Left lung (tissue), 10 donors: ENCODE results near the gene GAREM1. TPM values are rescaled to one million over a fixed set of nuclear protein-coding genes. Genes with fewer than 3 reads are reported as not detected.

Experiments
- ATAC-seq: fragments of 200-7000 bp; cut with Tn5 transposase; one replicate; pipeline ENCODE4 v1.9.1; 2020; ENCODE audit warnings: moderate library complexity
- DNase-seq, 4 donors: peaks; one replicate each; pipeline ENCODE4 v3.0.0-alpha.2; 2013 to 2020
- H3K27ac ChIP-seq, 2 donors: fragments of 200-600 bp; sonication (generic) in 1 of 2; one replicate each; pipeline versions ENCODE4 v1.5.0 to v1.8.0; 2020 to 2021
- H3K27me3 ChIP-seq, 2 donors: fragments of 200-600 bp; sonication (generic) in 1 of 2; one replicate each; pipeline versions ENCODE4 v1.5.0 to v1.8.0; 2020 to 2021
- H3K36me3 ChIP-seq, 2 donors: fragments of 200-600 bp; sonication (generic) in 1 of 2; one replicate each; pipeline versions ENCODE4 v1.5.0 to v1.8.0; 2020 to 2021
- H3K4me1 ChIP-seq, 2 donors: fragments of 200-600 bp; one replicate each; pipeline ENCODE4 v1.8.0; 2021
- H3K4me3 ChIP-seq, 2 donors: fragments of 200-600 bp; sonication (generic) in 1 of 2; one replicate each; pipeline versions ENCODE4 v1.5.0 to v1.8.0; 2020 to 2021; ENCODE audit warnings: mild to moderate bottlenecking in 1 of 2
- H3K9me3 ChIP-seq, 2 donors: fragments of 200-600 bp; sonication (generic) in 1 of 2; one replicate each; pipeline versions ENCODE4 v1.5.0 to v1.8.0; 2020 to 2021
- intact Hi-C, 2 donors: fragments of 100-400 bp; cut with DNase I; formaldehyde crosslinking; loops; one replicate each; pipeline versions ENCODE4 v1.11.2 to v1.14.2; 2022
- polyA plus RNA-seq, 6 donors: library from polyadenylated mRNA; unstranded; fragments of 120-200 nt; gene quantifications; one replicate each; pipeline ENCODE4 v1.2.1, GENCODE V29; 2013; ENCODE audit not compliant: insufficient read length in 6 of 6
- total RNA-seq, 2 donors: library from RNA; stranded (reverse); fragmentation: NEBNext Ultra II Directional; extraction: Animal tissue kit (Norgen Biotek cat#: 25700); gene quantifications; one replicate each; pipeline ENCODE4 v1.2.1, GENCODE V29; 2021
- TF ChIP-seq, protein P1 (sequence below), 2 donors: fragments of 200-600 bp; sonication (generic) in 1 of 2; IDR thresholded peaks; one replicate each; pipeline versions ENCODE4 v1.5.0 to v1.8.0; 2021; ENCODE audit warnings: antibody characterized with exemption in 2 of 2
- donor health status: DM: no; HTN: yes; CAD: no.
- donor health status: DM: no; HTN: no; CAD: no.

Gene GAREM1
- total and polyA plus RNA-seq, 8 donors = 10.3 to 20.2 (median 13.1) TPM

DNA sequence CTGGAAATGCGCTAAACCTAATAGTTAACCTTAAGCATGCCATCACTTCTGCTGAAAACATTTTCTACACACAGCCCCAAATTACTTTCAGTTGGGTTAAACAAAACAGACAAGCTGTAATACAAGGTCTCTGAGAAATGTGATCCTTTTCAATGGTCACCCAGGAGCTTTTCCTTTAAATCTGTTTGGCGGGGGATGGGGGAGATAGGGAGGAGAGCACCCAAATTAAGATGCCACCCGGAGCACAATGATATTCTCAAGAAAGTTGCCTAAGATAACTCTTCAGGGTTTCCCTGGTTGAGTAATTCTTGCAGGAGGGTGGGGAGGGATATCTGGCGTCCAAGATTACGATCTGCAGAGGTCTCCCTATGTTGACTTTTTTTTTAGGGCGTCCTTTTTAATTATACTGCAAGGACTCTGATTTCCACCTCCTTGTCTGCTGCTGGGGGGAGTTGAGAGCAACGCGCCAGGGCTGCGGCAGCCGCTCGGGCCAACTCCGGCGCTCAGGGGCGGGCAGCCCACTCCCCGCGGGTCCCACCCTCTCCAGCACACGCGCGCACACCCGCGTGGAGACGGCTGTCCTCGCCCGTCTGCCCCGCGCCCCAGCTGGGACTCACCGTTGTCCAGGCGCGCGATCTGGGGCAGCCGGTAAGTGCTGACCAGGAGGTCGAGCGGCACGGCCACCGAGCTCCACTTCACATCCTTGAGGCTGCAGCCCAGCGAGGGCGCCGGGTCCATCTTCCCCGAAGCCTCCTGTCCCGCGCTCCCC is 807 bp downstream of the GAREM1 start:
- intact Hi-C loops = loop anchor here in 1 of 2 donors (10.0 kb wide), 1 partner anchor 195 kb away; no protein-coding TSS in a partner anchor
- peak overlapping the region; percentile 54 to 62 for H3K4me3 ChIP-seq
- peak overlapping the region; percentile 50 to 67 for H3K27ac ChIP-seq
- peaks cover 0 to 64% of the 10 kb centered on the region in 2 donors for H3K27me3 ChIP-seq
- peak in 3 of 4 donors; percentile 45 to 83 (median 46) for DNase-seq
- H3K9me3 ChIP-seq = no peaks in the 10 kb centered on the region
- ATAC-seq = peak; percentile 2
- TF ChIP-seq, protein P1, sequence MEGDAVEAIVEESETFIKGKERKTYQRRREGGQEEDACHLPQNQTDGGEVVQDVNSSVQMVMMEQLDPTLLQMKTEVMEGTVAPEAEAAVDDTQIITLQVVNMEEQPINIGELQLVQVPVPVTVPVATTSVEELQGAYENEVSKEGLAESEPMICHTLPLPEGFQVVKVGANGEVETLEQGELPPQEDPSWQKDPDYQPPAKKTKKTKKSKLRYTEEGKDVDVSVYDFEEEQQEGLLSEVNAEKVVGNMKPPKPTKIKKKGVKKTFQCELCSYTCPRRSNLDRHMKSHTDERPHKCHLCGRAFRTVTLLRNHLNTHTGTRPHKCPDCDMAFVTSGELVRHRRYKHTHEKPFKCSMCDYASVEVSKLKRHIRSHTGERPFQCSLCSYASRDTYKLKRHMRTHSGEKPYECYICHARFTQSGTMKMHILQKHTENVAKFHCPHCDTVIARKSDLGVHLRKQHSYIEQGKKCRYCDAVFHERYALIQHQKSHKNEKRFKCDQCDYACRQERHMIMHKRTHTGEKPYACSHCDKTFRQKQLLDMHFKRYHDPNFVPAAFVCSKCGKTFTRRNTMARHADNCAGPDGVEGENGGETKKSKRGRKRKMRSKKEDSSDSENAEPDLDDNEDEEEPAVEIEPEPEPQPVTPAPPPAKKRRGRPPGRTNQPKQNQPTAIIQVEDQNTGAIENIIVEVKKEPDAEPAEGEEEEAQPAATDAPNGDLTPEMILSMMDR (IDR thresholded peaks at IDR 0.05) = no peak
- no peaks in the 10 kb centered on the region for H3K36me3 ChIP-seq
- H3K4me1 ChIP-seq = peaks cover 0 to 22% of the 10 kb centered on the region in 2 donors

DNA sequence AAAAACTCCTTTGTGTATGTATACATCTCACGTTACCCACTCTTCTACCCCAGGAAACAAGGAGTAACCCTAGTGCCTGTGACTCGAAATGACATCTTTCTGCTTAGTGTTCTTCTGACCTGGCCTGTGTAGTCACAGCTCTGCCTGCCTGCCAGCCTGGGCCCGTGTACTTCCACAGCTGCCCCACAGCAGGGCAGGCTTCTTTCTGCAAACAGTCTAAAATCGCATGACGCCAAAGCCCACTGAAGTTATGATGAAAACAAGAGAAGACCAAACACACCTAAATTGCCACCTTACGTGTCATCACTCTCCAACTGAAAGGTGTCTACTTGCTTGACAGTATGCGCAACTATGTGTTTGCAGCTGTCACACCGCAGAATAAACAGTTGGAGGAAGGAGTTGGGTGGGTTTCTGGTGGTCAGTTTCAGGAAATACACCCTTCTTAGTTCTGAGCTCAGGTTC is 1.5 kb downstream of the GAREM1 start:
- peaks cover 0 to 63% of the 10 kb centered on the region in 2 donors for H3K27me3 ChIP-seq
- TF ChIP-seq, protein P1 (IDR thresholded peaks at IDR 0.05) = peak in 1 of 2 donors; percentile 13
- DNase-seq (peak in 3 of 4 donors; percentile 27 to 61 (median 44)), ATAC-seq (peak; percentile 37)
- peak overlapping the region; percentile 54 to 62 for H3K4me3 ChIP-seq
- intact Hi-C loops = no loop called here
- H3K4me1 ChIP-seq = peaks cover 0 to 22% of the 10 kb centered on the region in 2 donors
- H3K9me3 ChIP-seq = no peaks in the 10 kb centered on the region
- no peaks in the 10 kb centered on the region for H3K36me3 ChIP-seq
- no peak overlapping the region for H3K27ac ChIP-seq

DNA sequence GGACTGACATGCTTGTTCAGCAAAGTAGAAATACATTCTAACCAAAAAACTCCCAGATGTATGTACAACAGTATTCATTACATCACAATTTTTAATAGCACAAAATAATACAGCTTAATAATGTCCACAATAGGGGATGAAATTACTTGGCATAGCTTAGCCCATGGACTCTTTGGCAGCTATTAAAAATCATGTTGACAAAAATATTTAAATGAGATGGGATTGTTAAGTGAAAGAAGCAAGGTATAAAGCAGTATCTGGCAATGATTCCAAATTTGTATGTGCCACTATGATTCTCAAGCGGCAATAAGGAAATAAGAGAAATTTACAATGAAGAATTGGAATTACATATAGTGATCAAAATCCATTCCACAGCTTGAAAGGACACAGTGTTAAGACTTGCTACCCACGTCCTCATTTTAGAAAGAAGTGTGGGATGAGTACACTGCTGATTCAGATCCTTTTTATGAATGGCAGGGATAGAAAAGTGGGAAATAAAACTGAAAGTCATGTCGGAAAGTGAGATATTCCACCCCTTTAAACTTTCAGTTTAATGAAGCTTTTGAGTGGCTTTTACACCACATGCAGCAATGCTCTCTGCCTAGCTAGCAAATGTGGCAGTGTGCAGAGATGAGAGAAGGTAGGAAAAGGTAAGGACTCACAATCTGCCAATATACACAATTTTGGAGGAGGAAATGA is 2.4 kb downstream of the GAREM1 start:
- intact Hi-C loops = no loop called here
- no peak for ATAC-seq
- TF ChIP-seq, protein P1 (IDR thresholded peaks at IDR 0.05) = no peak
- peak overlapping the region in 1 of 2 donors; percentile 54 for H3K4me3 ChIP-seq
- H3K27ac ChIP-seq = no peak overlapping the region
- peaks cover 0 to 22% of the 10 kb centered on the region in 2 donors for H3K4me1 ChIP-seq
- peaks cover 0 to 63% of the 10 kb centered on the region in 2 donors for H3K27me3 ChIP-seq
- no peaks in the 10 kb centered on the region for H3K9me3 ChIP-seq
- no peaks in the 10 kb centered on the region for H3K36me3 ChIP-seq
- no peak for DNase-seq

DNA sequence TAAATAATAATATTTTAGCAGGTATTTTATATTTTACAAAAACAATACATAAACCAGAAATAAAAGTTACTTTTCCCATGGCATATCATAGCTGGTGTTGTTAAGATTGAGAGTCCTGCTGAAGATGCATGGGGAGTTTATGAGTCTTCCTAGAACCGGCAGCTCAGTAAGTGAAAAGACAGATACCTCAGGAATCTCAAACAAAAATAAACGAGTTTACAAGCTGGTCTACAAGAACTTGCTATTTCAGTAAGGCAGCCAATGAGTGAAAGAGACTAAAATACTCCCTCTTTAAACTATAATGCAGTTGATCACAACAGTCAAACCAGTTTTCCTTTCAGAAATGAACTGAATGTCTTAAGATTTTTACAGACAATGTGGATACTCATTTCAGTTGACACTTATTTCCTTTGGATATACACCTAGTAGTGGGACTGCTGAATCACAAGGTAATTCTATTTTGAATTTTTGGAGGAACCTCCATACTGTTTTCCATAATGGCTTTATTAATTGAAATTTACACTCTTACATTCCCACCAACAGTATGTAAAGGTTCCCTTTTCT is 8.9 kb downstream of the GAREM1 start:
- Histone ChIP-seq H3K4me1 (no peaks in the 10 kb centered on the region), H3K4me3 (no peak overlapping the region), H3K27ac (no peak overlapping the region), H3K9me3 (no peaks in the 10 kb centered on the region), H3K36me3 (no peaks in the 10 kb centered on the region), H3K27me3 (peaks cover 0 to 14% of the 10 kb centered on the region in 2 donors)
- TF ChIP-seq, protein P1 (IDR thresholded peaks at IDR 0.05) = no peak
- no peak for DNase-seq
- ATAC-seq = no peak
- intact Hi-C loops = no loop called here
